GM10248 (cell line): Measurements from ENCODE around the gene RASSF5.

Experiments used
- CTCF ChIA-PET: fragments of 300-600 bp; sonication (Branson Sonifier 250); formaldehyde crosslinking; extraction: SDS; loops from one replicate; lab custom pipeline; 2021; ENCODE audit warnings: antibody characterized with exemption; lab: Yijun Ruan, JAX
- POLR2A ChIA-PET: fragments of 350-650 bp; sonication (Branson Sonifier 250); formaldehyde crosslinking; extraction: SDS; loops from one replicate; lab custom pipeline; 2020; ENCODE audit warnings: antibody characterized with exemption; lab: Yijun Ruan, JAX
- DNase-seq: peaks from one replicate; pipeline ENCODE4 v3.0.0; 2012; ENCODE audit errors: extremely low spot score
- CTCF ChIP-seq: IDR thresholded peaks from 2 replicates; pipeline ENCODE4 v1.5.1; 2012; ENCODE audit warnings: mild to moderate bottlenecking, low read depth; ENCODE audit errors: extremely low read depth, missing control alignments, control extremely low read depth

Gene RASSF5

DNA sequence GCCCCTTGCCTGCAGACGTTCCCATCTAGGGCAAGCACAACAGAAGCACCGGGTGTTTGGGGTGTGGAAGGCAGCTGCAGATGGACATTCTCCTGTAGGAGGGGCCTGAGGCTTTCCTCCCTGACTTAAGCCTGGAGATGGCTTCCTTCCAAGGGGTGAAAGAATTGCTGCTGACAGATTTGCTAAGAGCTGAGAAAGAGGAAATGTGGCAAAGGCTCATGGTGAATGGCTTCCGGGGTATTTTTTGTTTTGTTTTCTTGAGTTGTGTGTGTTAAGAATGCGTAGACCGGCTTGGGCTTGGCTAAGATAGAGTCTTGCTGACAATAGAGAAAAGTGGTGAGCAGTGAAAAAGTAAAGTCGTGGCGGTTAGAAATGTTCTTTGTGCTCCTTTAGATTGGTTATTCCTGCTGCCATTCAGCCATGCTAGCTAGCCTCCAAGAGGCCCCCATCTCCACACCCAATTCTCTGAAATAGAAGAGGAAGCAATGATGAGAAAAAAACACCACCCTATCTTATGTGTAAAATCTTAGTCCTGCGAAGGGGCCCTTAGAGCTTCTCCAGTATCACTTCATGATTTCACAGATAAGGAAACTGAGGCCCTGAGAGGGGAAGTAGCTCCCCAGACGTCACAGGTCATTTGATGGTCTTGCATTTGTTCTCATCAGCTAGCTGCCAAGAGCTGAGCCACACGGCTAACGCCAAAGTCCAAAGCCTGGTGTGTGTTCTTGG, 68.0 kb downstream of the RASSF5 start:
- CTCF ChIA-PET: interaction anchor here (1.0 to 15.2 kb wide), 9 partner anchors 9 to 96 kb away, joined by 3 to 191 read pairs (median 9); partner anchors contain the start of gene RASSF5
- no peak for TF ChIP-seq CTCF
- DNase-seq: no peak
- POLR2A ChIA-PET: interaction anchor here (0.6 to 0.7 kb wide), 3 partner anchors 19 to 218 kb away, joined by 3 read pairs; no protein-coding TSS in a partner anchor

GRCh38 chr1:206575894-206576737, 68.8 kb downstream of the RASSF5 start:
- POLR2A ChIA-PET: interaction anchor here (0.7 kb wide), 1 partner anchor 217 kb away, joined by 3 read pairs; no protein-coding TSS in a partner anchor
- TF ChIP-seq CTCF: no peak
- CTCF ChIA-PET: interaction anchor here (1.0 to 15.2 kb wide), 9 partner anchors 8 to 97 kb away, joined by 3 to 191 read pairs (median 9); partner anchors contain the start of gene RASSF5
- no peak for DNase-seq

DNA sequence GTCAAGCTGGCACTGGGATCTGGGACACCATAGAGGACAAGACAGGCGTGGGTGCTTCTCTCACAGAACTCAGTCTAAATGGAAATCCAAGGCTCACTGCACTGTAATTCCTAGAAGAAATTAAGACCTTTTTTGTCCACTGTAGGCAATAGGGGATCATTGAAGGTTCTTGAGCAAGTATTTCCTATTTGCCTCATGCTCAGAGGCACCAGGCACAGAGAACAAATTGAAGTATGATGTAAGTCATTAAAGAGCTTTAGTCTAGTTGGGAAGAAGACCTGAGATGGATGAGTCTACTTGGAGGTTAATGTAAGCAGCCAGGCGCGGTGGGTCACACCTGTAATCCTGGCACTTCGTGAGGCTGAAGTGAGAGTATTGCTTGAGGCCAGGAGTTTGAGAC, 70.3 kb downstream of the RASSF5 start:
- CTCF ChIA-PET: interaction anchor here (1.1 to 15.2 kb wide), 14 partner anchors 11 to 98 kb away, joined by 3 to 191 read pairs (median 8); partner anchors contain the start of genes EIF2D and RASSF5
- DNase-seq: no peak
- TF ChIP-seq CTCF: no peak
- POLR2A ChIA-PET: interaction anchor here (1.2 to 1.3 kb wide), 3 partner anchors 12 to 82 kb away, joined by 3 to 5 read pairs (median 3); no protein-coding TSS in a partner anchor

DNA sequence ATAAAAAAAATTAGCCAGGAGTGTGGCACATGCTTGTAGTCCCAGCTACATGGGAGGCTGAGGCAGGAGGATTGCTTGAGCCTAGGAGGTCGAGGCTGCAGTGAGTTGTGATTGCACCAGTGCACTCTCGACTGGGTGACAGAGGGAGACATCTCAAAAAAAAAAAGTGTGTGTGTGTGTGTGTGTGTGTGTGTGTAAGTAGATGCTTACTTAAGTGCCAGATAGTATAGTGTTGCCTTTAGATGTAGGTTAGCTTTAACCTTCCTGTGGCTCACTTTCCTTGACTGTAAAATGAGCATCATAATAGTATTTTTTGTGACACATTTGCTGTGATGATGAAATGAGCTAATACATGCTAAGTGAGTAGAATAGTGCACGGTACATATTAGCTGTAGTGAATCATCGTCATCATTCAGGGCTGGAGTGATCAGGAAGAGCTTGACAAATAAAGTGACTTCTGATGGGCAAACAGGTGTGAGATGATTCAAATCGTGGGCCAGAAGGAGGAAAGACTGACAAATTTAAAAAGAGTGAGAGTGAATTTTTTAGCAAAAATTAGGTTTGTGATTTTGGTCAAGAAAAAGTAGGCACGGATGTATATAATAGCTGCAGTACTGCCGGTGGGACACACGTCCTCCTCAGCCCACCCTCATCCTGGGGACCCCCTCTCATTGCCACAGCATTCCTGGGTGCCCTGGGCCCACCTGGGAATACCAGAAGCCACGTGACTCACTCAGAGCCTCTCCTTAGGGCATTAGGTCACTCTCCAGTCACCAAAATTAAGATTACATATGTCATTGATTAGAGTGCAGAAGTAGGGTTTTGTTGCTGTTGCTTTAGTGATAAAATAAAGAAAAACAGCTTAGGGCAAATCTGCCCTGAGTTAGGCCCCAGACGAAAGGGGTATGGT, 71.0 kb downstream of the RASSF5 start:
- TF ChIP-seq CTCF: no peak
- ChIA-PET POLR2A (interaction anchor here (1.2 to 1.3 kb wide), 3 partner anchors 13 to 83 kb away, joined by 3 to 5 read pairs (median 3); no protein-coding TSS in a partner anchor), CTCF (interaction anchor here (0.9 to 15.2 kb wide), 17 partner anchors 10 to 116 kb away, joined by 3 to 191 read pairs (median 7); partner anchors contain the start of genes EIF2D and RASSF5)
- DNase-seq: no peak

GRCh38 chr1:206578978-206579374, 71.6 kb downstream of the RASSF5 start:
- CTCF ChIA-PET: interaction anchor here (0.9 to 15.2 kb wide), 16 partner anchors 9 to 100 kb away, joined by 3 to 191 read pairs (median 8); partner anchors contain the start of genes EIF2D and RASSF5
- no peak for TF ChIP-seq CTCF
- POLR2A ChIA-PET: interaction anchor here (1.2 to 1.3 kb wide), 2 partner anchors 13 to 16 kb away, joined by 3 read pairs; no protein-coding TSS in a partner anchor
- DNase-seq: no peak
